ENCODE measurements around the gene FAM118A. TPM values are rescaled to one million over a fixed set of nuclear protein-coding genes. Genes with fewer than 3 reads are reported as not detected.

The FAM118A gene
- polyA plus RNA-seq, 1 experiment, result 23.3 TPM

GRCh38 chr22:45284705-45285262, 24.9 kb upstream of the FAM118A start, which contains the start of gene UPK3A:
UPK3A (plus strand) TSS chr22:45284949; CDS start chr22:45285014, 65 bp downstream.
- no peak for DNase-seq (ENCODE audit: low read depth, low spot score)
- no peaks in the 10 kb centered on the region; the same call in 1 of the 2 replicates for H3K9me3 ChIP-seq (ENCODE audit: control insufficient read depth, insufficient read depth, low read length)
- H3K4me3 ChIP-seq (ENCODE audit: low read depth, low read length), result peak within 1 kb of the TSS; percentile 37
- no peak for TF ChIP-seq CTCF (IDR thresholded peaks at IDR 0.05; ENCODE audit: low read depth, low read length)
- POLR2A ChIA-PET, result no interaction called here
- no peak within 1 kb of the TSS for H3K27ac ChIP-seq (ENCODE audit: low read depth, low read length)
- CTCF ChIA-PET, result no interaction called here
- H3K27me3 ChIP-seq (ENCODE audit: control insufficient read depth, insufficient read depth, low read length), result peaks cover 32% of the 10 kb centered on the region

GRCh38 chr22:45285263-45286058, 24.3 kb upstream of the FAM118A start:
- TF ChIP-seq CTCF (IDR thresholded peaks at IDR 0.05; ENCODE audit: low read depth, low read length), result no peak
- POLR2A ChIA-PET, result no interaction called here
- H3K9me3 ChIP-seq (ENCODE audit: control insufficient read depth, insufficient read depth, low read length), result no peaks in the 10 kb centered on the region; the same call in 1 of the 2 replicates
- H3K27me3 ChIP-seq (ENCODE audit: control insufficient read depth, insufficient read depth, low read length), result peaks cover 32% of the 10 kb centered on the region
- H3K4me3 ChIP-seq (ENCODE audit: low read depth, low read length), result no peak overlapping the region
- CTCF ChIA-PET, result no interaction called here
- no peak for DNase-seq (ENCODE audit: low read depth, low spot score)
- no peak overlapping the region for H3K27ac ChIP-seq (ENCODE audit: low read depth, low read length)

- ChIA-PET POLR2A (no interaction called here), CTCF (no interaction called here)
- TF ChIP-seq CTCF (IDR thresholded peaks at IDR 0.05; ENCODE audit: low read depth, low read length), result no peak
- no peak overlapping the region for H3K4me3 ChIP-seq (ENCODE audit: low read depth, low read length)
- DNase-seq (ENCODE audit: low read depth, low spot score), result no peak
- peaks cover 32% of the 10 kb centered on the region for H3K27me3 ChIP-seq (ENCODE audit: control insufficient read depth, insufficient read depth, low read length)
- no peaks in the 10 kb centered on the region; the same call in 1 of the 2 replicates for H3K9me3 ChIP-seq (ENCODE audit: control insufficient read depth, insufficient read depth, low read length)
- H3K27ac ChIP-seq (ENCODE audit: low read depth, low read length), result no peak overlapping the region
Measured at GRCh38 chr22:45286854-45287551, 22.7 kb upstream of the FAM118A start.

- TF ChIP-seq CTCF (IDR thresholded peaks at IDR 0.05; ENCODE audit: low read depth, low read length), result no peak
- CTCF ChIA-PET, result no interaction called here
Measured at GRCh38 chr22:45290410-45290936, 19.3 kb upstream of the FAM118A start.

More at GRCh38 chr22:45290410-45290936, 19.3 kb upstream of the FAM118A start:
- peak; percentile 39 for DNase-seq (ENCODE audit: low read depth, low spot score)
- Histone ChIP-seq H3K27me3 (ENCODE audit: control insufficient read depth, insufficient read depth, low read length) (peaks cover 22% of the 10 kb centered on the region), H3K9me3 (ENCODE audit: control insufficient read depth, insufficient read depth, low read length) (no peaks in the 10 kb centered on the region; the same call in 1 of the 2 replicates), H3K27ac (ENCODE audit: low read depth, low read length) (no peak overlapping the region), H3K4me3 (ENCODE audit: low read depth, low read length) (no peak overlapping the region)
- POLR2A ChIA-PET, result interaction anchor here (0.6 kb wide), 1 partner anchor 9 kb away, joined by 3 read pairs; no protein-coding TSS in a partner anchor

Measured in AG04450 (cell line).